Fibroblast of lung (primary cell): ENCODE data around the gene MACF1. TPM values are rescaled to one million over a fixed set of nuclear protein-coding genes. Genes with fewer than 3 reads are reported as not detected.
A peak's percentile ranks its signal among the peaks of the same experiment; 100 is the strongest.

Experiments
- DNase-seq, 2 donors: peaks; one replicate each; pipeline versions ENCODE4 v3.0.0 to v3.0.0-alpha.2; 2010; ENCODE audit warnings: low read depth in 2 of 2
- H2AFZ ChIP-seq: 2 replicates; pipeline ENCODE4 v1.5.1; 2012; ENCODE audit warnings: low read length, control low read depth, inconsistent platforms
- H3K27ac ChIP-seq: 2 replicates; pipeline ENCODE4 v1.5.1; 2011; ENCODE audit warnings: low read length, control low read depth; ENCODE audit not compliant: insufficient read depth
- H3K27me3 ChIP-seq: 2 replicates; pipeline ENCODE4 v1.5.1; 2011; ENCODE audit warnings: mild to moderate bottlenecking, low read length; ENCODE audit not compliant: control insufficient read depth, insufficient read depth
- H3K36me3 ChIP-seq: 2 replicates; pipeline ENCODE4 v1.5.1; 2011; ENCODE audit warnings: low read length; ENCODE audit not compliant: control insufficient read depth, insufficient read depth
- H3K4me1 ChIP-seq: 2 replicates; pipeline ENCODE4 v1.5.1; 2011; ENCODE audit warnings: low read length; ENCODE audit not compliant: control insufficient read depth, insufficient read depth; ENCODE audit errors: extremely low read depth
- H3K4me2 ChIP-seq: 2 replicates; pipeline ENCODE4 v1.5.1; 2011; ENCODE audit warnings: low read length, control low read depth; ENCODE audit not compliant: insufficient read depth; ENCODE audit errors: extremely low read depth
- H3K4me3 ChIP-seq, 4 experiments: fragments of 200-600 bp in 1 of 4; sonication (generic) in 1 of 4; replicated peaks in 1 of 4; 2 replicates each; pipeline ENCODE4 v1.5.1; 2011 to 2016; ENCODE audit warnings: low read length in 4 of 4, low read depth in 3 of 4, mild to moderate bottlenecking in 3 of 4, control low read depth in 2 of 4, inconsistent platforms in 1 of 4, mixed read lengths in 1 of 4; ENCODE audit not compliant: insufficient read depth in 1 of 4; ENCODE audit errors: control extremely low read depth in 1 of 4
- H3K79me2 ChIP-seq: 2 replicates; pipeline ENCODE4 v1.5.1; 2012; ENCODE audit warnings: mild to moderate bottlenecking, low read length, inconsistent platforms; ENCODE audit not compliant: control insufficient read depth, insufficient read depth
- H3K9ac ChIP-seq: 2 replicates; pipeline ENCODE4 v1.5.1; 2011; ENCODE audit warnings: mild to moderate bottlenecking, low read length, control low read depth; ENCODE audit not compliant: insufficient read depth
- H3K9me3 ChIP-seq: 2 replicates; pipeline ENCODE4 v1.5.1; 2012; ENCODE audit warnings: low read depth, low read length; ENCODE audit not compliant: control insufficient read depth, insufficient read depth
- H4K20me1 ChIP-seq: 2 replicates; pipeline ENCODE4 v1.5.1; 2011; ENCODE audit warnings: low read length; ENCODE audit not compliant: control insufficient read depth, insufficient read depth; ENCODE audit errors: extremely low read depth
- EZH2 ChIP-seq: IDR thresholded peaks from 2 replicates; pipeline ENCODE4 v1.5.1; 2012; ENCODE audit warnings: low read length, control low read depth, mild to moderate bottlenecking; ENCODE audit errors: missing control alignments
- polyA plus RNA-seq, 2 donors: library from polyadenylated mRNA; depleted of rRNA in 1 of 2; stranded (reverse) in 1 of 2; unstranded in 1 of 2; fragments of >200 nt; gene quantifications; 2 replicates each; pipeline ENCODE4 v1.2.1, GENCODE V29; 2011 to 2012; ENCODE audit warnings: missing spikeins in 1 of 2
- total RNA-seq: library from RNA; depleted of rRNA; stranded (reverse); fragments of >200 nt; gene quantifications from 2 replicates; pipeline ENCODE4 v1.2.1, GENCODE V29; 2014
- TF ChIP-seq, protein P1 (sequence below), 2 donors: IDR thresholded peaks in 1 of 2; conservative IDR thresholded peaks in 1 of 2; 1 replicate in 1 of 2; 2 replicates in 1 of 2; pipeline ENCODE4 v1.5.1; 2011 to 2012; ENCODE audit warnings: low read length in 2 of 2, control low read depth in 1 of 2, inconsistent platforms in 1 of 2, low read depth in 1 of 2, mild to moderate bottlenecking in 1 of 2

The MACF1 gene
- total and polyA plus RNA-seq, 2 donors (not counting 1 experiment from before 2014, with no cell fraction given) = 178 to 414 TPM

DNA sequence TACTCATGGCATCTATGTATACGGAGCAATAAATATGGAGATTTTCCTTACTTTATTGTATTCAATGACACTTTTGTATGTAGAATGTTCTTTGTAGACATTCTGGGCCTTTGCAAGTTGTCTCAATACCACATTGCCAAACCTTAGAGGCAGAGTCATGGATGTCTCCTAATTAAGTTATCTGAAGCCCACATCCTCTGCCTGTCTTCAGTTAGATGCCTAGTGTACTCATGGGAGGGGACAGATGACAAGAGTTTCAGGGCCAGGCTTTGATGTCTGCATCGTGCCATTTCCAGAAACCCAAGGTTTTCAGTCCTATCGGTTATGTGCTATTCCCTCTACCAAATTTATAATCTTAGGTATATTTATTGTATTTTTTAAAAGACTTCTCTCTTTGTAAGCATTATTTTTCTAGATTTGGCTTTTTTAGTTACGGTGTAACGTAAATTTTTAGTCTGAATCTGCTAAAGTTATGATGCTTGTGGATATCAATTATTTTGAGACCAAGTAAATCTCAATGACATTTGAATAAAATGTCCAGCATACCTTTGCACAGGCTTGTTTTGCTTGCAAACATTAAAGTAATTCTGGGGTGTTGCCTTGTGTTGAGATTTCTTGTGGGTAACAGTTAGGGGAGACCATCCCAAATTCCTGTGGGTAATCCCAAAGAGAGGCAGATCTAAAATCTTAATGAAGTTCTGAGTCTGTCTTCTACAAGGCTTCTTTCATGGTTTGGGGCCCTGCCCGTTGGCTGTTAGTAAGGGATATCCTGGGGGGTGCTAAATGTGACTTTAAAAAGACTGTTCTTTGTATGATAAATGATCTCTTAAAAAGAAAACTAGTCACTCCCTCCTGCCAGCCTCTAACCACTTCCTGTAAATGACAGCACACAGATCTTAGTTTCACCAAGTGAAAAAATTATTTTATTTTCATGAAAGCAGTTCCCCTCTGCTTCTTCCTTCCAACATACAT is 8.0 kb upstream of the MACF1 start:
- peak; percentile 53 to 79 for DNase-seq
- H3K27ac ChIP-seq = no peak overlapping the region

DNA sequence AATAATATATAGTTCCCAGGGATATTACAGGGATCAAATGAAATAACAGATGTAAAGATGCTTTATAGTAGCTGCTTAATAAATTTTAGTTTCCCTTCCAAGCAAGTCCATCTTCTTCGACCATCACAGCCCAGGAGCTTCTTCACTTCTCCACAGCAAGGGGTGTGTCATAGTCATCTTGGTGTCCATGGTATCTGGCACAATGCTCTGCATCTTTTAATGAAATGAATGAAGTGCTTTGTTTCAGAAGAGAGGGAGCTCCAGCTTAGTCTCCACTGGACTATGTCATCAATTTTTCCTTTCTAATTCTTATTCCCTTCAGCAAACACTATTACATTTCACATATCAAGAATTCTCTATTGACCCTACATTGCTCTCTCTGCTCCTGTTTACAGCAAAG is 4.9 kb upstream of the MACF1 start:
- no peaks in the 10 kb centered on the region for H3K27me3 ChIP-seq
- peaks cover 23% of the 10 kb centered on the region for H3K4me1 ChIP-seq
- no peak overlapping the region for H3K27ac ChIP-seq
- peaks cover 67% of the 10 kb centered on the region for H3K79me2 ChIP-seq
- TF ChIP-seq, protein P1, sequence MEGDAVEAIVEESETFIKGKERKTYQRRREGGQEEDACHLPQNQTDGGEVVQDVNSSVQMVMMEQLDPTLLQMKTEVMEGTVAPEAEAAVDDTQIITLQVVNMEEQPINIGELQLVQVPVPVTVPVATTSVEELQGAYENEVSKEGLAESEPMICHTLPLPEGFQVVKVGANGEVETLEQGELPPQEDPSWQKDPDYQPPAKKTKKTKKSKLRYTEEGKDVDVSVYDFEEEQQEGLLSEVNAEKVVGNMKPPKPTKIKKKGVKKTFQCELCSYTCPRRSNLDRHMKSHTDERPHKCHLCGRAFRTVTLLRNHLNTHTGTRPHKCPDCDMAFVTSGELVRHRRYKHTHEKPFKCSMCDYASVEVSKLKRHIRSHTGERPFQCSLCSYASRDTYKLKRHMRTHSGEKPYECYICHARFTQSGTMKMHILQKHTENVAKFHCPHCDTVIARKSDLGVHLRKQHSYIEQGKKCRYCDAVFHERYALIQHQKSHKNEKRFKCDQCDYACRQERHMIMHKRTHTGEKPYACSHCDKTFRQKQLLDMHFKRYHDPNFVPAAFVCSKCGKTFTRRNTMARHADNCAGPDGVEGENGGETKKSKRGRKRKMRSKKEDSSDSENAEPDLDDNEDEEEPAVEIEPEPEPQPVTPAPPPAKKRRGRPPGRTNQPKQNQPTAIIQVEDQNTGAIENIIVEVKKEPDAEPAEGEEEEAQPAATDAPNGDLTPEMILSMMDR (conservative IDR thresholded peaks at IDR 0.05 in 1 of 2, IDR thresholded peaks at IDR 0.05 in 1 of 2; ENCODE audit: low read depth in 1 of 2, low read length in 2 of 2) = no peak
- no peak for TF ChIP-seq EZH2
- no peak for DNase-seq
- H3K4me3 ChIP-seq = no peak overlapping the region
- H2AFZ ChIP-seq = no peak overlapping the region
- H3K9ac ChIP-seq = no peak overlapping the region
- no peaks in the 10 kb centered on the region for H4K20me1 ChIP-seq
- H3K36me3 ChIP-seq = no peaks in the 10 kb centered on the region
- no peaks in the 10 kb centered on the region for H3K9me3 ChIP-seq
- H3K4me2 ChIP-seq = no peak overlapping the region

More for the DNA sequence above, 8.0 kb upstream of the MACF1 start:
- peaks cover 32% of the 10 kb centered on the region for H3K4me1 ChIP-seq
- no peak overlapping the region for H3K4me3 ChIP-seq
- H3K27me3 ChIP-seq = no peaks in the 10 kb centered on the region
- no peak overlapping the region for H2AFZ ChIP-seq
- H4K20me1 ChIP-seq = no peaks in the 10 kb centered on the region
- peaks cover 57% of the 10 kb centered on the region for H3K79me2 ChIP-seq
- no peak overlapping the region for H3K4me2 ChIP-seq
- TF ChIP-seq, protein P1 (conservative IDR thresholded peaks at IDR 0.05 in 1 of 2, IDR thresholded peaks at IDR 0.05 in 1 of 2; ENCODE audit: low read depth in 1 of 2, low read length in 2 of 2) = no peak
- no peak for TF ChIP-seq EZH2
- H3K9ac ChIP-seq = no peak overlapping the region
- H3K36me3 ChIP-seq = no peaks in the 10 kb centered on the region
- H3K9me3 ChIP-seq = no peaks in the 10 kb centered on the region

DNA sequence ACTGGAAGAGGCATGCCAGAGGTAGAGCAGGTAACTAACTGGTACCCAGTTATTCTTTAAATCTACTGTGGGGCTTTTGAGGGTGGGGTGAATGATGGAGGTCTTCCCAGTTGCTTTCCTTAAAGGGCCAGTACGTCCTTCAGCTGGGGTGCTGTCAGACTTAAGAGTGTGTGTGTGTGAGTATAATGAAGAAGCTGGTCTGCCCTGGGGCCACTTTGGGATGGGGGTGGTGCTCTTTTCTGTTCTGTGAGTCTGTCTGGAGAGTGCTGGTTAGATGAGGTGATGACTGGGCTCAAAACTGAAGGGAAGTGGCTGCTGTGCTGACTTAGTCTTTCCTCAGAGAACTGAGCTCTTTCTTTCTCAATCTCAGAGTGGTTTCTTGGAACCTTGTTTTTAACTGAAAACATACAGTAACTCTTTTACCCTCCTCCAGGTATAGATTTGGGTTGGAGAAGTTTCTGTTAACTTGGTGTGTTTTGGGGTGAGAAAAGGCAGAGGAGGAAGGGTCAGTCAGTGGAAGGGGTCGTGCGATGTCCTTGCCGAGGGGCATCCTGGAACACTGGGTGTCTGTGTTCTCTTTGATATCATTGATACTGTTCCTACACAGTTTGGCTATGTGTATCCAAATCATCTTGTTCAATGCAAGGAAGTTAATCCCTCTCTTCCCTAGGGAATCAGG is 746 bp downstream of the MACF1 start:
- Histone ChIP-seq H3K79me2 (peaks cover 88% of the 10 kb centered on the region), H4K20me1 (no peaks in the 10 kb centered on the region), H3K9me3 (no peaks in the 10 kb centered on the region), H3K9ac (peak overlapping the region; percentile 70), H3K4me3 (peak overlapping the region; percentile 70 to 80 (median 74)), H3K4me2 (peak overlapping the region; percentile 87), H3K27ac (peak overlapping the region; percentile 88), H2AFZ (no peak overlapping the region), H3K27me3 (no peaks in the 10 kb centered on the region), H3K4me1 (peaks cover 5% of the 10 kb centered on the region), H3K36me3 (peaks cover 3% of the 10 kb centered on the region)
- DNase-seq = peak; percentile 78 to 81
- TF ChIP-seq, protein P1 (conservative IDR thresholded peaks at IDR 0.05 in 1 of 2, IDR thresholded peaks at IDR 0.05 in 1 of 2; ENCODE audit: low read depth in 1 of 2, low read length in 2 of 2) = no peak
- TF ChIP-seq EZH2 = no peak
